Heart left ventricle (tissue), 16 donors: ENCODE measurements around the gene ZNF503. TPM values are rescaled to one million over a fixed set of nuclear protein-coding genes. Genes with fewer than 3 reads are reported as not detected.
A peak's percentile ranks its signal among the peaks of the same experiment; 100 is the strongest.

ENCODE experiments used
- ATAC-seq, 4 donors: fragments of 200-7000 bp; cut with Tn5 transposase; one replicate each; pipeline ENCODE4 v1.9.1; 2020 to 2022; ENCODE audit warnings: moderate library complexity in 4 of 4, mild to moderate bottlenecking in 3 of 4, moderate number of reproducible peaks in 1 of 4
- DNase-seq, 5 donors: peaks; one replicate each; pipeline ENCODE4 v3.0.0-alpha.2; 2020
- H3K27ac ChIP-seq, 12 donors: fragments of 200-600 bp; sonication (generic) in 4 of 12; one replicate each; pipeline versions ENCODE4 v1.5.0 to v1.8.0; 2016 to 2022; ENCODE audit warnings: mild to moderate bottlenecking in 2 of 12
- H3K27me3 ChIP-seq, 9 donors: fragments of 200-600 bp; sonication (generic) in 2 of 9; one replicate each; pipeline versions ENCODE4 v1.5.1 to v1.8.0; 2016 to 2022; ENCODE audit warnings: mild to moderate bottlenecking in 3 of 9
- H3K36me3 ChIP-seq, 9 donors: fragments of 200-600 bp; sonication (generic) in 2 of 9; one replicate each; pipeline versions ENCODE4 v1.5.0 to v1.8.0; 2018 to 2022; ENCODE audit warnings: mild to moderate bottlenecking in 2 of 9
- H3K4me1 ChIP-seq, 12 donors: fragments of 200-600 bp; sonication (generic) in 4 of 12; one replicate each; pipeline versions ENCODE4 v1.5.0 to v1.8.0; 2016 to 2022; ENCODE audit warnings: mild to moderate bottlenecking in 3 of 12
- H3K4me3 ChIP-seq, 12 donors: fragments of 200-600 bp; sonication (generic) in 4 of 12; one replicate each; pipeline versions ENCODE4 v1.5.0 to v1.8.0; 2017 to 2022; ENCODE audit warnings: mild to moderate bottlenecking in 9 of 12, moderate library complexity in 4 of 12
- H3K9me3 ChIP-seq, 12 donors: fragments of 200-600 bp; sonication (generic) in 4 of 12; one replicate each; pipeline versions ENCODE4 v1.5.0 to v1.8.0; 2016 to 2022; ENCODE audit warnings: mild to moderate bottlenecking in 1 of 12
- CTCF ChIP-seq, 12 donors: fragments of 200-600 bp; sonication (generic) in 4 of 12; IDR thresholded peaks; one replicate each; pipeline versions ENCODE4 v1.5.0 to v1.8.0; 2018 to 2022; ENCODE audit warnings: antibody characterized with exemption in 12 of 12, mild to moderate bottlenecking in 5 of 12
- POLR2A ChIP-seq, 2 donors: fragments of 450-650 bp; IDR thresholded peaks; one replicate each; pipeline ENCODE4 v1.6.1; 2017; ENCODE audit warnings: antibody characterized with exemption in 2 of 2, mild to moderate bottlenecking in 2 of 2, moderate library complexity in 2 of 2
- WGBS, 4 donors: extraction: QIAGEN DNeasy Blood & Tissue Kit in 2 of 4; methylation state at CpG; one replicate each; pipeline versions ENCODE4 v1.1.5 to v1.1.7; 2013 to 2018; 5-methylcytosine and 5-hydroxymethylcytosine counted together
- intact Hi-C, 10 donors: fragments of 100-400 bp; cut with DNase I; formaldehyde crosslinking; loops; one replicate each; pipeline versions ENCODE4 v1.11.1 to v1.14.2; 2022
- polyA plus RNA-seq, 2 donors: library from polyadenylated mRNA; stranded (reverse); fragments of 200-250 nt; gene quantifications; one replicate each; pipeline ENCODE4 v1.2.3, GENCODE V29; 2013
- total RNA-seq, 9 donors: library from RNA; depleted of rRNA in 2 of 9; stranded (reverse); fragments of >200 nt in 2 of 9; fragmentation: NEBNext Ultra II Directional in 3 of 9; extraction: Animal tissue kit (Norgen Biotek cat#: 25700) in 3 of 9; gene quantifications; one replicate each; pipeline versions ENCODE4 v1.1.0 to v1.2.4, GENCODE V29; 2016 to 2023
- donor health status: ischemic (EF 13 %, LVEDD 7.1; RV severe dilation, severe dysfunction).
- donor health status: healthy with polysubstance abuse.
- donor health status: DM: no; HTN: yes; CAD: no.
- donor health status: DM: no; HTN: no; CAD: no.
- donor health status: ischemic (EF 25% LVEDD 6.9; RV normal size, moderate dysfunction).
- donor health status: ischemic (EF 25% LVEDD 5.7; RV mildly dilated, moderate dysfunction).
- donor health status: healthy.
- donor health status: DM: yes; HTN: yes; CAD: no.
- donor health status: ischemic (EF 35%, LVEDD 5.7; RV mildly dilated, moderate dysfunction).
- donor health status: nonischemic (EF 11% LVEDD 7.7; RV severe dilation, severe dysfunction).
- donor health status: DM: yes; HTN: yes; CAD: no.
- donor health status: PGD.
- donor health status: ischemic (EF 29% LVEDD 5.4; RV normal size, mild dysfunction).
- donor health status: nonischemic (EF 23%, LVEDD 6.1; RV moderate dilation, normal function).

Gene ZNF503
- total and polyA plus RNA-seq, 11 donors = 3.4 to 8.6 (median 7.1) TPM

GRCh38 chr10:75408911-75409885 is 7.6 kb upstream of the ZNF503 start:
- peaks cover 0 to 27% (median 0%) of the 10 kb centered on the region in 9 donors for H3K27me3 ChIP-seq
- WGBS, 4 donors = 1% methylated on average over 37 to 76 of the region's 76 CpGs
- TF ChIP-seq POLR2A (IDR thresholded peaks at IDR 0.05) (no peak), CTCF (IDR thresholded peaks at IDR 0.05) (no peak)
- peak overlapping the region; percentile 75 to 98 (median 86) for H3K4me3 ChIP-seq
- no peaks in the 10 kb centered on the region for H3K36me3 ChIP-seq
- ATAC-seq (peak; percentile 74 to 95 (median 88)), DNase-seq (peak; percentile 79 to 88 (median 82))
- peaks cover 0 to 40% (median 24%) of the 10 kb centered on the region in 12 donors for H3K4me1 ChIP-seq
- no peaks in the 10 kb centered on the region for H3K9me3 ChIP-seq
- peak overlapping the region; percentile 81 to 98 (median 92) for H3K27ac ChIP-seq
- intact Hi-C loops = loop anchor here in 9 of 10 donors (2.0 to 10.0 kb wide), 15 partner anchors 22 to 1596 kb away; partner anchors contain the start of gene LRMDA (in 2 of the 9)

- H3K27me3 ChIP-seq = peaks cover 0 to 31% (median 0%) of the 10 kb centered on the region in 9 donors
- peak overlapping the region; percentile 75 to 98 (median 86) for H3K4me3 ChIP-seq
- peak overlapping the region; percentile 81 to 98 (median 92) for H3K27ac ChIP-seq
- H3K36me3 ChIP-seq = no peaks in the 10 kb centered on the region
- peak in 1 of 12 donors; percentile 5 for TF ChIP-seq CTCF (IDR thresholded peaks at IDR 0.05)
- TF ChIP-seq POLR2A (IDR thresholded peaks at IDR 0.05) = no peak
- H3K4me1 ChIP-seq = peaks cover 0 to 47% (median 29%) of the 10 kb centered on the region in 12 donors
- ATAC-seq (peak in 2 of 4 donors; percentile 12 to 24), DNase-seq (peak in 2 of 5 donors; percentile 36 to 44)
- no peaks in the 10 kb centered on the region for H3K9me3 ChIP-seq
- intact Hi-C loops = loop anchor here in 9 of 10 donors (2.0 to 10.0 kb wide), 15 partner anchors 22 to 1596 kb away; partner anchors contain the start of gene LRMDA (in 2 of the 9)
- WGBS, 4 donors = 0 to 2% (median 2%) methylated on average over 27 of the region's 27 CpGs
Observed at GRCh38 chr10:75408509-75408875, 6.9 kb upstream of the ZNF503 start.

- Histone ChIP-seq H3K4me1 (peaks cover 0 to 50% (median 29%) of the 10 kb centered on the region in 12 donors), H3K4me3 (peak overlapping the region; percentile 75 to 98 (median 86)), H3K27me3 (peaks cover 0 to 36% (median 0%) of the 10 kb centered on the region in 9 donors), H3K36me3 (no peaks in the 10 kb centered on the region), H3K27ac (peak overlapping the region; percentile 81 to 98 (median 92)), H3K9me3 (no peaks in the 10 kb centered on the region)
- intact Hi-C loops = loop anchor here in 9 of 10 donors (2.0 to 10.0 kb wide), 15 partner anchors 23 to 1597 kb away; partner anchors contain the start of gene LRMDA (in 2 of the 9)
- ATAC-seq (peak in 3 of 4 donors; percentile 30 to 41 (median 31)), DNase-seq (peak; percentile 53 to 81 (median 56))
- TF ChIP-seq CTCF (IDR thresholded peaks at IDR 0.05) (peak in 5 of 12 donors; percentile 6 to 28 (median 16)), POLR2A (IDR thresholded peaks at IDR 0.05) (no peak)
- WGBS, 4 donors = 4 to 16% (median 11%) methylated on average over 26 to 68 of the region's 68 CpGs
Observed at GRCh38 chr10:75407713-75408508, 6.3 kb upstream of the ZNF503 start.
